ENCODE data around the gene CNOT4.

DNA sequence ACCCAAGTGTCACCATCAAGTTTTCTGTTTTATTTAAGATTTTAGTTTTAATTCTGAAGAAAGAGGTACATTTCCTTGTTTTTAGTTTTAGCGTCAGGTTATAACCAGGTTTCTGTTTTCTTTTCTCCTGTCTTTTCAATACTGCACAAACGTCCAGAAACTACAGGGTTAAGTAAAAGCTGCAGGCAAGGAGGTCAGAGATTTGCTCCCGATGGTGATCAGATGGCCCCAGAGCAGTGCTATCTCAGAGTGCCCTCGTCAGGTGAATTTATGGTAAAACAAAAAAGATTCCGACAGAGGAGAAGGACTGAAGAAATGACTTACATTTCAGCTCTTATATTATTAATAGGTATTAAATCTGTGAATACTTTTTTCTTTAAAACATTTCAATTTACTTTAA, 148.1 kb downstream of the CNOT4 start:
- TF ChIP-seq, protein P1, sequence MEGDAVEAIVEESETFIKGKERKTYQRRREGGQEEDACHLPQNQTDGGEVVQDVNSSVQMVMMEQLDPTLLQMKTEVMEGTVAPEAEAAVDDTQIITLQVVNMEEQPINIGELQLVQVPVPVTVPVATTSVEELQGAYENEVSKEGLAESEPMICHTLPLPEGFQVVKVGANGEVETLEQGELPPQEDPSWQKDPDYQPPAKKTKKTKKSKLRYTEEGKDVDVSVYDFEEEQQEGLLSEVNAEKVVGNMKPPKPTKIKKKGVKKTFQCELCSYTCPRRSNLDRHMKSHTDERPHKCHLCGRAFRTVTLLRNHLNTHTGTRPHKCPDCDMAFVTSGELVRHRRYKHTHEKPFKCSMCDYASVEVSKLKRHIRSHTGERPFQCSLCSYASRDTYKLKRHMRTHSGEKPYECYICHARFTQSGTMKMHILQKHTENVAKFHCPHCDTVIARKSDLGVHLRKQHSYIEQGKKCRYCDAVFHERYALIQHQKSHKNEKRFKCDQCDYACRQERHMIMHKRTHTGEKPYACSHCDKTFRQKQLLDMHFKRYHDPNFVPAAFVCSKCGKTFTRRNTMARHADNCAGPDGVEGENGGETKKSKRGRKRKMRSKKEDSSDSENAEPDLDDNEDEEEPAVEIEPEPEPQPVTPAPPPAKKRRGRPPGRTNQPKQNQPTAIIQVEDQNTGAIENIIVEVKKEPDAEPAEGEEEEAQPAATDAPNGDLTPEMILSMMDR (conservative IDR thresholded peaks at IDR 0.05): peak; percentile 10; the same call in 1 of the 2 replicates
- TF ChIP-seq ZFX (IDR thresholded peaks at IDR 0.05): no peak
